H1 (cell line): Measurements from ENCODE around the gene SLC1A4. TPM values are rescaled to one million over a fixed set of nuclear protein-coding genes. Genes with fewer than 3 reads are reported as not detected.

ENCODE experiments used
- CTCF ChIA-PET: fragments of 300-600 bp; sonication (Branson Sonifier 250); formaldehyde crosslinking; loops from one replicate; lab custom pipeline; 2021; ENCODE audit not compliant: partially characterized antibody; lab: Charles Lee
- POLR2A ChIA-PET: fragments of 300-600 bp; sonication (Branson Sonifier 250); formaldehyde crosslinking; loops from one replicate; lab custom pipeline; 2021; ENCODE audit warnings: inconsistent platforms; ENCODE audit not compliant: partially characterized antibody; lab: Charles Lee
- DNase-seq, 2 experiments: peaks; one replicate each; pipeline versions ENCODE4 v3.0.0 to v3.0.0-alpha.2; 2010 to 2022; ENCODE audit warnings: low spot score in 2 of 2, low read depth in 1 of 2, mixed read lengths in 1 of 2
- FAIRE-seq: peaks from 2 replicates; lab custom pipeline; 2011; peaks lifted over from hg19 to GRCh38; lab: Jason Lieb, UNC
- H2AFZ ChIP-seq: 2 replicates; pipeline ENCODE4 v1.8.1; 2012; ENCODE audit warnings: low read length, inconsistent platforms
- H2AK5ac ChIP-seq: 2 replicates; pipeline ENCODE4 v1.6.1; 2013; ENCODE audit warnings: low read depth, low read length
- H2BK120ac ChIP-seq: replicated peaks from 2 replicates; pipeline ENCODE3; 2013; ENCODE audit warnings: low read depth, low read length, inconsistent platforms
- H2BK12ac ChIP-seq: 2 replicates; pipeline ENCODE4 v1.6.1; 2013; ENCODE audit warnings: low read depth, low read length
- H2BK15ac ChIP-seq: 2 replicates; pipeline ENCODE4 v1.6.1; 2013; ENCODE audit warnings: low read length
- H2BK20ac ChIP-seq: 2 replicates; pipeline ENCODE4 v1.6.1; 2013; ENCODE audit warnings: low read length
- H2BK5ac ChIP-seq: 2 replicates; pipeline ENCODE4 v1.6.1; 2013; ENCODE audit warnings: low read depth, low read length
- H3K14ac ChIP-seq: 2 replicates; pipeline ENCODE4 v1.6.1; 2013; ENCODE audit warnings: inconsistent platforms; ENCODE audit not compliant: insufficient read length
- H3K18ac ChIP-seq: 2 replicates; pipeline ENCODE4 v1.6.1; 2013; ENCODE audit warnings: low read length; ENCODE audit errors: extremely low read depth
- H3K23ac ChIP-seq: 2 replicates; pipeline ENCODE4 v1.6.1; 2013; ENCODE audit warnings: inconsistent platforms; ENCODE audit not compliant: insufficient read length
- H3K23me2 ChIP-seq: 2 replicates; pipeline ENCODE4 v1.6.1; 2013; ENCODE audit warnings: low read depth, low read length
- H3K27ac ChIP-seq: 2 replicates; pipeline ENCODE4 v1.6.1; 2011; ENCODE audit warnings: low read depth, low read length, inconsistent platforms
- H3K27me3 ChIP-seq, 4 experiments: replicated peaks in 1 of 4; 1 replicate in 1 of 4; 2 replicates in 3 of 4; pipeline versions ENCODE4 v1.6.1 to v1.8.1; 2011 to 2013; ENCODE audit warnings: low read length in 3 of 4, mild to moderate bottlenecking in 3 of 4, inconsistent platforms in 2 of 4, mixed read lengths in 2 of 4, moderate library complexity in 1 of 4; ENCODE audit not compliant: control insufficient read depth in 3 of 4, insufficient read depth in 3 of 4; ENCODE audit errors: extremely low read depth in 1 of 4
- H3K36me3 ChIP-seq, 4 experiments: 2 replicates each; pipeline versions ENCODE4 v1.6.1 to v1.8.1; 2011 to 2013; ENCODE audit warnings: mild to moderate bottlenecking in 4 of 4, low read length in 3 of 4, moderate library complexity in 2 of 4, control low read depth in 1 of 4, inconsistent platforms in 1 of 4; ENCODE audit not compliant: insufficient read depth in 4 of 4, control insufficient read depth in 2 of 4
- H3K4ac ChIP-seq: replicated peaks from 2 replicates; pipeline ENCODE3; 2013; ENCODE audit warnings: low read length, low read depth, mixed read lengths, inconsistent platforms; ENCODE audit not compliant: insufficient read length
- H3K4me1 ChIP-seq, 4 experiments: replicated peaks in 1 of 4; 1 replicate in 1 of 4; 2 replicates in 3 of 4; pipeline versions ENCODE4 v1.6.1 to v1.8.1; 2011 to 2013; ENCODE audit warnings: low read length in 3 of 4, inconsistent platforms in 2 of 4, mixed read lengths in 1 of 4; ENCODE audit not compliant: insufficient read depth in 4 of 4, control insufficient read depth in 3 of 4
- H3K4me2 ChIP-seq, 2 experiments: 2 replicates each; pipeline versions ENCODE4 v1.6.1 to v1.8.1; 2011 to 2013; ENCODE audit warnings: low read depth in 2 of 2, low read length in 2 of 2, control low read depth in 1 of 2, inconsistent platforms in 1 of 2, mild to moderate bottlenecking in 1 of 2; ENCODE audit not compliant: insufficient read depth in 1 of 2
- H3K4me3 ChIP-seq, 4 experiments: fragments of 200-600, 300-600 bp in 1 of 4; sonication (generic), shearing (Covaris generic), sonication (Bioruptor Twin) in 1 of 4; 2 replicates each; pipeline versions ENCODE4 v1.5.1 to v1.8.1; 2011 to 2016; ENCODE audit warnings: low read length in 4 of 4, low read depth in 3 of 4, control low read depth in 2 of 4, inconsistent platforms in 2 of 4, mild to moderate bottlenecking in 2 of 4, mixed read lengths in 1 of 4, moderate library complexity in 1 of 4; ENCODE audit not compliant: insufficient read depth in 2 of 4; ENCODE audit errors: extremely low read depth in 1 of 4
- H3K56ac ChIP-seq: replicated peaks from 2 replicates; pipeline ENCODE3; 2013; ENCODE audit warnings: low read depth, mild to moderate bottlenecking, mixed read lengths, low read length, inconsistent platforms; ENCODE audit not compliant: insufficient read length
- H3K79me1 ChIP-seq: 2 replicates; pipeline ENCODE4 v1.6.1; 2013; ENCODE audit warnings: low read depth, low read length, control low read depth
- H3K79me2 ChIP-seq, 2 experiments: 2 replicates each; pipeline versions ENCODE4 v1.6.1 to v1.8.1; 2012 to 2013; ENCODE audit warnings: low read length in 2 of 2, mild to moderate bottlenecking in 2 of 2, inconsistent platforms in 1 of 2; ENCODE audit not compliant: insufficient read depth in 2 of 2, control insufficient read depth in 1 of 2
- H3K9ac ChIP-seq, 4 experiments: replicated peaks in 1 of 4; 1 replicate in 1 of 4; 2 replicates in 3 of 4; pipeline versions ENCODE4 v1.6.1 to v1.8.1; 2011 to 2013; ENCODE audit warnings: low read depth in 3 of 4, low read length in 3 of 4, control low read depth in 2 of 4, mild to moderate bottlenecking in 2 of 4, moderate library complexity in 2 of 4, inconsistent platforms in 1 of 4; ENCODE audit errors: extremely low read depth in 1 of 4
- H3K9me3 ChIP-seq, 2 experiments: 2 replicates each; pipeline versions ENCODE4 v1.6.1 to v1.8.1; 2012 to 2013; ENCODE audit warnings: mild to moderate bottlenecking in 2 of 2, moderate library complexity in 2 of 2, control low read depth in 1 of 2, inconsistent platforms in 1 of 2, low read depth in 1 of 2, low read length in 1 of 2, mixed read lengths in 1 of 2; ENCODE audit not compliant: insufficient read depth in 2 of 2
- H4K20me1 ChIP-seq, 2 experiments: replicated peaks in 1 of 2; 2 replicates each; pipeline versions ENCODE3 to v1.8.1; 2011 to 2013; ENCODE audit warnings: inconsistent platforms in 2 of 2, low read length in 2 of 2, mild to moderate bottlenecking in 1 of 2; ENCODE audit not compliant: insufficient read depth in 2 of 2, control insufficient read depth in 1 of 2
- H4K5ac ChIP-seq: 2 replicates; pipeline ENCODE4 v1.6.1; 2013; ENCODE audit warnings: low read length, low read depth, mixed read lengths, inconsistent platforms; ENCODE audit not compliant: insufficient read length
- H4K8ac ChIP-seq: 2 replicates; pipeline ENCODE4 v1.8.0; 2013; ENCODE audit warnings: mild to moderate bottlenecking, moderate library complexity, low read length, inconsistent platforms; ENCODE audit not compliant: insufficient read depth; ENCODE audit errors: extremely low read depth
- H4K91ac ChIP-seq: replicated peaks from 2 replicates; pipeline ENCODE3; 2013; ENCODE audit warnings: low read length, mixed read lengths, inconsistent platforms; ENCODE audit not compliant: insufficient read length
- ATF2 ChIP-seq: IDR thresholded peaks from 2 replicates; pipeline ENCODE4 v1.6.1; 2012; ENCODE audit warnings: low read length, inconsistent platforms
- CREB1 ChIP-seq: IDR thresholded peaks from 2 replicates; pipeline ENCODE4 v1.6.1; 2012; ENCODE audit warnings: inconsistent platforms
- CTBP2 ChIP-seq: IDR thresholded peaks from 2 replicates; pipeline ENCODE4 v1.7.0; 2011; ENCODE audit warnings: borderline replicate concordance, mild to moderate bottlenecking, moderate library complexity, mixed read lengths, low read length; ENCODE audit not compliant: insufficient read depth, insufficient read length
- EP300 ChIP-seq, 2 experiments: IDR thresholded peaks; 1 replicate in 1 of 2; 2 replicates in 1 of 2; pipeline ENCODE4 v1.6.1; 2011 to 2012; ENCODE audit warnings: low read depth in 2 of 2, low read length in 2 of 2, mild to moderate bottlenecking in 2 of 2, borderline replicate concordance in 1 of 2, inconsistent platforms in 1 of 2, moderate library complexity in 1 of 2
- GTF2F1 ChIP-seq: IDR thresholded peaks from 2 replicates; pipeline ENCODE4 v1.6.1; 2012; ENCODE audit warnings: low read depth, low read length, improper control_type of control experiment, borderline replicate concordance
- POU5F1 ChIP-seq: IDR thresholded peaks from 2 replicates; pipeline ENCODE4 v1.6.1; 2011; ENCODE audit warnings: low read depth, mild to moderate bottlenecking, low read length, moderate library complexity
- RBBP5 ChIP-seq: IDR thresholded peaks from 2 replicates; pipeline ENCODE4 v1.7.1; 2012; ENCODE audit warnings: low read depth, mild to moderate bottlenecking, inconsistent platforms, low read length, moderate library complexity, borderline replicate concordance
- TAF1 ChIP-seq: IDR thresholded peaks from 2 replicates; pipeline ENCODE4 v1.6.1; 2011; ENCODE audit warnings: mild to moderate bottlenecking, low read depth, low read length
- TEAD4 ChIP-seq: IDR thresholded peaks from 2 replicates; pipeline ENCODE4 v1.6.1; 2012; ENCODE audit warnings: low read depth, low read length, inconsistent platforms, mixed read lengths
- YY1 ChIP-seq: IDR thresholded peaks from 2 replicates; pipeline ENCODE4 v1.6.1; 2011; ENCODE audit warnings: low read depth, mild to moderate bottlenecking, low read length
- ZNF274 ChIP-seq: IDR thresholded peaks from 2 replicates; pipeline ENCODE4 v1.7.0; 2012; ENCODE audit warnings: low read length, borderline replicate concordance; ENCODE audit errors: extremely low read depth
- WGBS, 2 experiments: shearing (Covaris generic) in 1 of 2; methylation state at CpG; one replicate each; pipeline versions ENCODE4 v1.1.6 to v1.1.7; 2013 to 2015; ENCODE audit warnings: low lambda C conversion rate in 2 of 2, mixed read lengths in 2 of 2, inconsistent platforms in 1 of 2, low coverage in 1 of 2, missing lambda C conversion rate in 1 of 2; ENCODE audit not compliant: insufficient replicate concordance in 2 of 2, insufficient coverage in 1 of 2, insufficient read length in 1 of 2; ENCODE audit errors: extremely low coverage in 1 of 2, missing lambda C conversion rate in 1 of 2; 5-methylcytosine and 5-hydroxymethylcytosine counted together
- polyA plus RNA-seq, 7 experiments: library from polyadenylated mRNA; depleted of rRNA in 3 of 7; stranded (reverse) in 5 of 7; unstranded in 2 of 7; fragments of >200 nt in 5 of 7; fragments of 200-250 nt in 2 of 7; gene quantifications; 1 replicate in 5 of 7; 2 replicates in 1 of 7; 4 replicates in 1 of 7; pipeline versions ENCODE4 v1.2.1 to v1.2.3, GENCODE V29; 2011 to 2013; ENCODE audit warnings: missing spikeins in 2 of 7, mixed read lengths in 2 of 7
- total RNA-seq: library from RNA; stranded (reverse); fragmentation: NEBNext Ultra II Directional; extraction: Animal tissue kit (Norgen Biotek cat#: 25700); gene quantifications from 2 replicates; pipeline ENCODE4 v1.2.1, GENCODE V29; 2021

Gene SLC1A4
- total and polyA plus RNA-seq, 2 of the 8 experiments (the other 6 are each of a cell fraction or from before 2014, with no cell fraction given) = 0.44 to 0.86 TPM

- 88% methylated on average over 11 of the region's 12 CpGs; no CpG with 5 or more reads in 1 of the 2 experiments for WGBS, 2 experiments
- Histone ChIP-seq H3K14ac (no peak overlapping the region), H3K79me1 (no peaks in the 10 kb centered on the region), H4K20me1 (no peaks in the 10 kb centered on the region), H3K23ac (no peak overlapping the region), H3K4ac (no peak overlapping the region), H3K9ac (no peak overlapping the region), H2BK5ac (no peak overlapping the region), H4K5ac (no peak overlapping the region), H2BK120ac (no peak overlapping the region), H3K56ac (no peak overlapping the region), H4K8ac (no peak overlapping the region), H3K4me2 (no peak overlapping the region), H3K36me3 (no peaks in the 10 kb centered on the region), H2BK12ac (no peak overlapping the region; the same call in 1 of the 2 replicates), H3K27ac (no peak overlapping the region), H3K79me2 (no peaks in the 10 kb centered on the region), H2BK20ac (no peak overlapping the region), H3K4me3 (no peak overlapping the region), H4K91ac (no peak overlapping the region), H3K18ac (no peak overlapping the region), H3K4me1 (peaks cover 0 to 5% (median 3%) of the 10 kb centered on the region in 4 experiments; a peak in 4 of 7 replicates), H2AK5ac (no peak overlapping the region), H2AFZ (no peak overlapping the region), H2BK15ac (no peak overlapping the region), H3K9me3 (no peaks in the 10 kb centered on the region), H3K27me3 (no peaks in the 10 kb centered on the region), H3K23me2 (no peaks in the 10 kb centered on the region; the same call in 1 of the 2 replicates)
- ChIA-PET CTCF (interaction anchor here (1.0 to 5.4 kb wide), 5 partner anchors 20 to 100 kb away, joined by 3 to 27 read pairs (median 3); no protein-coding TSS in a partner anchor), POLR2A (no interaction called here)
- DNase-seq = no peak
- FAIRE-seq = no peak
- TF ChIP-seq RBBP5 (no peak), TEAD4 (no peak), POU5F1 (no peak), GTF2F1 (no peak), EP300 (IDR thresholded peaks at IDR 0.05; ENCODE audit: borderline replicate concordance in 1 of 2, low read depth in 2 of 2, low read length in 2 of 2) (no peak), YY1 (no peak), CREB1 (no peak), ZNF274 (no peak), TAF1 (no peak), CTBP2 (no peak), ATF2 (no peak)
These were observed 45.6 kb upstream of the SLC1A4 start for GRCh38 chr2:64943387-64944150.
